IPS DF 4.7 (cell line): Measurements from ENCODE around the gene L1TD1.
"Not testable (repeated sequence)": the region's sequence is repeated elsewhere in the genome, so short reads cannot be mapped to it uniquely, and the experiment has no call there.

ENCODE experiments used
- DNase-seq: peaks from one replicate; pipeline ENCODE4 v3.0.0-alpha.2; 2013; ENCODE audit warnings: low spot score; ENCODE audit errors: extremely low read depth

The L1TD1 gene

GRCh38 chr1:62234688-62235087 lies 40.0 kb downstream of the L1TD1 start:
- DNase-seq, result no peak

GRCh38 chr1:62235576-62235975 lies 40.9 kb downstream of the L1TD1 start:
- DNase-seq, result no peak

GRCh38 chr1:62237361-62237760 lies 42.7 kb downstream of the L1TD1 start:
- no peak for DNase-seq

- no peak for DNase-seq
Observed at GRCh38 chr1:62237950-62238374, 43.3 kb downstream of the L1TD1 start.

GRCh38 chr1:62238507-62238906 lies 43.9 kb downstream of the L1TD1 start:
- DNase-seq, result no peak

- not testable (repeated sequence) for DNase-seq
Observed at GRCh38 chr1:62239652-62240403, 45.2 kb downstream of the L1TD1 start.

- DNase-seq, result no peak
Observed at GRCh38 chr1:62240651-62241370, 46.2 kb downstream of the L1TD1 start.

- DNase-seq, result no peak
Observed at GRCh38 chr1:62241371-62242131, 46.9 kb downstream of the L1TD1 start.

- not testable (repeated sequence) for DNase-seq
Observed at GRCh38 chr1:62244380-62244779, 49.7 kb downstream of the L1TD1 start.

GRCh38 chr1:62245201-62245600 lies 50.6 kb downstream of the L1TD1 start:
- no peak for DNase-seq

- DNase-seq, result no peak
Observed at GRCh38 chr1:62247391-62248168, 52.9 kb downstream of the L1TD1 start.

GRCh38 chr1:62250126-62250726 lies 55.6 kb downstream of the L1TD1 start:
- DNase-seq, result no peak

- no peak for DNase-seq
Observed at GRCh38 chr1:62259551-62259950, 64.9 kb downstream of the L1TD1 start.

- DNase-seq, result no peak
Observed at GRCh38 chr1:62260688-62261087, 66.0 kb downstream of the L1TD1 start.
